ENCODE data around the gene GPR142. TPM values are rescaled to one million over a fixed set of nuclear protein-coding genes. Genes with fewer than 3 reads are reported as not detected.

Gene GPR142
- total RNA-seq, 4 donors from 2014 or later = 0.39 to 0.83 (median 0.40) TPM; not detected in 1

DNA sequence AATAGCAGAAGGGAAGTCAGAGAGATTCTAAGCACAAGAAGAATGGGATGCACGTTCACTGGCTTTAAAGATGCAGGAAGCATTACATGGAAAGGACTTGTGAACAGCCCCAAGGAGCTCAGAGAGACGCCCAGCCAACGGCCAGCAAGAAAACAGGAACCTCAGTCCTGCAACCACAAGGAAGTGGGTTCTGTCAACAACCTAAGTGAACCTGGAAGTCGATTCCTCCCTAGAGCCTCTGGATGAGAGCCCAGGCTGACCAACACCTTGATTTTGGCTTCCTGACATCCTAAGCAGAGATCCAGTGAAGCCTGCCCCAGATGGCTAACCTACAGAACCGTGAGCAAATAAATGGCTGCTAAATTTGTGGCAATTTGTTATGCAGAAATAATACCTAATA, 24.5 kb downstream of the GPR142 start:
- H3K27ac ChIP-seq (replicated peaks in 1 of 4) = no peak overlapping the region
- no peaks in the 10 kb centered on the region for H3K36me3 ChIP-seq

DNA sequence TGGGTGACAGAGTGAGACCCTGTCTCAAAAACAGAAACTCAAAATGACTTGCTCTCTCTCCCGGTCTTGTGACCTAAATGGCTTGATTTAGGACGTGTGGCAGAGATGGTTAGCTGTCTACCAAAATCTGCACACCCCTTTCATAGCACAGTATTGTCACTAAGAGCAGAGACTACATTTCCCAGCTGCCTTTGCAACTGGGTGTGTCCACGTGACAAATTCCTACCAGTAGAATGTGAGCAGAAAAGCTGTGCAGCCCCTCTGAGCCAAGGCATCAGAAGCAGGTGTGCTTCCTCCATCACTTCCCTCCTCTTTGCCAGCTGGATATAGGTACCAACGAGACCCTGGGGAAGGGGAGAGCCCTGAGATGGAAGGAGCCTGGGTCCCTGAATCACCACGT, 25.5 kb downstream of the GPR142 start:
- TF ChIP-seq POLR2AphosphoS5 (IDR thresholded peaks at IDR 0.05) = no peak
- TF ChIP-seq POLR2A (IDR thresholded peaks at IDR 0.05; ENCODE audit: low read depth) = no peak
- TF ChIP-seq, protein P1, sequence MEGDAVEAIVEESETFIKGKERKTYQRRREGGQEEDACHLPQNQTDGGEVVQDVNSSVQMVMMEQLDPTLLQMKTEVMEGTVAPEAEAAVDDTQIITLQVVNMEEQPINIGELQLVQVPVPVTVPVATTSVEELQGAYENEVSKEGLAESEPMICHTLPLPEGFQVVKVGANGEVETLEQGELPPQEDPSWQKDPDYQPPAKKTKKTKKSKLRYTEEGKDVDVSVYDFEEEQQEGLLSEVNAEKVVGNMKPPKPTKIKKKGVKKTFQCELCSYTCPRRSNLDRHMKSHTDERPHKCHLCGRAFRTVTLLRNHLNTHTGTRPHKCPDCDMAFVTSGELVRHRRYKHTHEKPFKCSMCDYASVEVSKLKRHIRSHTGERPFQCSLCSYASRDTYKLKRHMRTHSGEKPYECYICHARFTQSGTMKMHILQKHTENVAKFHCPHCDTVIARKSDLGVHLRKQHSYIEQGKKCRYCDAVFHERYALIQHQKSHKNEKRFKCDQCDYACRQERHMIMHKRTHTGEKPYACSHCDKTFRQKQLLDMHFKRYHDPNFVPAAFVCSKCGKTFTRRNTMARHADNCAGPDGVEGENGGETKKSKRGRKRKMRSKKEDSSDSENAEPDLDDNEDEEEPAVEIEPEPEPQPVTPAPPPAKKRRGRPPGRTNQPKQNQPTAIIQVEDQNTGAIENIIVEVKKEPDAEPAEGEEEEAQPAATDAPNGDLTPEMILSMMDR (IDR thresholded peaks at IDR 0.05) = no peak
- no peak for TF ChIP-seq EP300 (IDR thresholded peaks at IDR 0.05)
- no peak overlapping the region for H3K4me3 ChIP-seq
- intact Hi-C loops (cut with DNase I) = no loop called here
- no peaks in the 10 kb centered on the region for H3K4me1 ChIP-seq
- H3K27me3 ChIP-seq = no peaks in the 10 kb centered on the region
- DNase-seq (ENCODE audit: extremely low spot score) = no peak
- peaks cover 0 to 3% (median 0%) of the 10 kb centered on the region in 4 donors for H3K9me3 ChIP-seq
- no peaks in the 10 kb centered on the region for H3K36me3 ChIP-seq
- 64% methylated on average over 4 of the region's 5 CpGs for WGBS
- no peak overlapping the region for H3K27ac ChIP-seq (replicated peaks in 1 of 4)

More for the DNA sequence above, 24.5 kb downstream of the GPR142 start:
- peaks cover 0 to 4% (median under 1%) of the 10 kb centered on the region in 4 donors for H3K4me1 ChIP-seq
- no peak for DNase-seq (ENCODE audit: extremely low spot score)
- no peak overlapping the region for H3K4me3 ChIP-seq
- H3K27me3 ChIP-seq = no peaks in the 10 kb centered on the region
- 77% methylated on average over 5 of the region's 5 CpGs for WGBS
- intact Hi-C loops (cut with DNase I) = no loop called here
- TF ChIP-seq POLR2AphosphoS5 (IDR thresholded peaks at IDR 0.05) (no peak), EP300 (IDR thresholded peaks at IDR 0.05) (no peak), POLR2A (IDR thresholded peaks at IDR 0.05; ENCODE audit: low read depth) (no peak)
- TF ChIP-seq, protein P1 (IDR thresholded peaks at IDR 0.05) = no peak
- H3K9me3 ChIP-seq = peaks cover 0 to 3% (median 0%) of the 10 kb centered on the region in 4 donors

DNA sequence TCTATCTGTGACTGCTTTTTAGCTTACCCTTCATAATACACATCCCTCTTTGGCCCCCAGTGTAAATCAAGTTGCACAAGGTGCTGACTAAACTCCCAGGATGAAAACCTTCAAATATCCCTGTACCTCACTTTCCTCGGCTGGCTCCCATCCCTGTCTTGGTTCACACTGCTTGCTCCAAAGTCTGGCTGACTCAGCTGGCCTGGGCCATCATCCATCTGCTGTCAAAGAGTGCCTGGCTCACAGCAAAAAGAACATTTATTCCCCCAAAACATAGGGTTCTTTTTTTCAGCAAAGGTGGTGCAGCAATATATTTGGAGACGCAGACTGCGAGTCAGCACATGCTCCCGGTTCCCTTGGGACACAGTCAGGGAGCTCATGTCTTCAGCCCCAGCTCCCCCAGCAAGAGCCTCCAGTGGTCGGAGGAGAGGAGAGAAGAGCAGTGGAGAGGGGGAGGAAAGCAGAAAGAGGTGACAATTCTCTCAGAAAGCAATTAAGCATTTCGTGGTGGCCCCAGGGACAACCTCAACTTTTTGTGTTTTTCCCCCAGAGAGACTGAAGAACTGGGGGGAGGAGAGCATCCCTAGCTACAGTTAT, 26.1 kb downstream of the GPR142 start:
- no peak for TF ChIP-seq EP300 (IDR thresholded peaks at IDR 0.05)
- TF ChIP-seq POLR2A (IDR thresholded peaks at IDR 0.05; ENCODE audit: low read depth) = no peak
- TF ChIP-seq POLR2AphosphoS5 (IDR thresholded peaks at IDR 0.05) = no peak
- TF ChIP-seq, protein P1 (IDR thresholded peaks at IDR 0.05) = no peak
- H3K27me3 ChIP-seq = no peaks in the 10 kb centered on the region
- no peak overlapping the region for H3K4me3 ChIP-seq
- H3K27ac ChIP-seq (replicated peaks in 1 of 4) = no peak overlapping the region
- H3K4me1 ChIP-seq = no peaks in the 10 kb centered on the region
- no peaks in the 10 kb centered on the region for H3K36me3 ChIP-seq
- DNase-seq (ENCODE audit: extremely low spot score) = no peak
- peaks cover 0 to 3% (median 0%) of the 10 kb centered on the region in 4 donors for H3K9me3 ChIP-seq
- intact Hi-C loops (cut with DNase I) = no loop called here
- 57% methylated on average over 6 of the region's 6 CpGs for WGBS

DNA sequence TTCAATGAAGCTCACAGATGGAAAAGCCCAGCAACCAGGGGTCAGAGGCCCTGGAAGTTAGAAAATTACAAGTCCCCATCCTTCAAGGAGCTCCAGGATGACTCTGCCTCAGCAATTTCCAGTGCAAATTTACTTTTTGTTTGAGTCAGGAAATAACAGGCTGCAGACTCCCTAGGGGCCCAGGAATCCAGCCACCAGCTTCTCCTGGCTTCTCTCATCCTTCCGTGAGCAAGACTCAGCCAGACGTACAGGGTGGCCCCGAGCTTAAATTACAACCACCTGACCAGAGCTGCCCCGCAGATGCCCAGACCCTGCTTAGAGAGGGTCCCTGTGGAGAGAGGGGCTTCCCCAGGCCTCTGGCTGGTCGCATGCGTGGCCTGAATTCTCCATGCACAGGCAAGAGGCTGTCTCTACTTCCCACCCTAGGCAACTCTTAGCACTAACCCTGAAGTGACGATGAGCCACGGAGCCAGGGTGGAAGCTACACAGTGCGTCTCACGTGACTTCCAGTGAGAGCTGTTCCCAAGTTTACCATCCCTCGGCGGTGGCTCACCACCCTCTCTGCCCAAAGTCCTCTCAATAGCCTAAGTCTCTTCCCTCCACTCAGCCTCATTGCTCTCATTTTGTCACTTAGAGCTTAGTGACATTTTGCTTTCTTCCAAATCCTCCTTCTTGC, 27.1 kb downstream of the GPR142 start:
- Histone ChIP-seq H3K9me3 (peaks cover 0 to 3% (median 0%) of the 10 kb centered on the region in 4 donors), H3K27me3 (no peaks in the 10 kb centered on the region), H3K4me3 (no peak overlapping the region), H3K4me1 (no peaks in the 10 kb centered on the region), H3K36me3 (no peaks in the 10 kb centered on the region), H3K27ac (replicated peaks in 1 of 4) (no peak overlapping the region)
- TF ChIP-seq POLR2AphosphoS5 (IDR thresholded peaks at IDR 0.05) (no peak), POLR2A (IDR thresholded peaks at IDR 0.05; ENCODE audit: low read depth) (no peak), EP300 (IDR thresholded peaks at IDR 0.05) (no peak)
- TF ChIP-seq, protein P1 (IDR thresholded peaks at IDR 0.05) = no peak
- WGBS = 82% methylated on average over 10 of the region's 12 CpGs
- DNase-seq (ENCODE audit: extremely low spot score) = no peak
- intact Hi-C loops (cut with DNase I) = no loop called here

Measured in esophagus muscularis mucosa (tissue), 4 donors.